G401 (cell line): ENCODE measurements around the gene MYOF. TPM values are rescaled to one million over a fixed set of nuclear protein-coding genes. Genes with fewer than 3 reads are reported as not detected.
"Not testable (repeated sequence)": the region's sequence is repeated elsewhere in the genome, so short reads cannot be mapped to it uniquely, and the experiment has no call there.

Experiments
- DNase-seq: peaks from one replicate; pipeline ENCODE4 v3.0.0-alpha.2; 2015; ENCODE audit warnings: low spot score
- in situ Hi-C: cut with HindIII; loops from 2 replicates; pipeline ENCODE4 v1.10.0; 2016; ENCODE audit warnings: low sequenced_read_pairs, mixed read lengths
- total RNA-seq: library from RNA; depleted of rRNA; stranded (reverse); fragments of >200 nt; shearing (Covaris generic); gene quantifications from 2 replicates; pipeline ENCODE4 v1.2.3, GENCODE V29; 2014

Gene MYOF
- total RNA-seq, 1 experiment from 2014 or later, result 72.7 TPM

DNA sequence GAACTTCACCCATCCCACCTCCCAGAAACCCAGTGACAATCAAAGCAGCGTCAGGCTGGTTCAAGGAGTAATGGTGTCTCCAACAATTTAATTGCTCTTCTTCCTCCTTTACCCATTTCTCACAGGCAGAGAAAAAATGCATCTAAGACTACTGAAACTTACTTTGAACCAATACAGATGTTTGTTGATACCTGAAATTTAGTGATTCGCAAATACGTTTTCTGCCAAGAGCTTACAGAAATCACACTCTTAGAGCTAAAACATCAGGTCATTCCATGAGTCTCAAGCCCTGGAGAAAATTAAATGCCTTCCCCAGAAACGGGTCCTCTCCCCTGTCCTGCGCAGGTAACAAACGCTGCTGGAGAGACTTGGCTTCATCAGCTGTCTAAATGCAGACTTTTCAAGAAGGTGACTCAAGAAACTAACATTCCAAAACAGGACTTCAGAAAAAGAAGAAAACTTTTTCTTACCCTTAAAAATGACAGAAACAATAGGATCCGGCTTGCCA is 443 bp downstream of the MYOF start:
- in situ Hi-C loops, result no loop called here
- no peak for DNase-seq

DNA sequence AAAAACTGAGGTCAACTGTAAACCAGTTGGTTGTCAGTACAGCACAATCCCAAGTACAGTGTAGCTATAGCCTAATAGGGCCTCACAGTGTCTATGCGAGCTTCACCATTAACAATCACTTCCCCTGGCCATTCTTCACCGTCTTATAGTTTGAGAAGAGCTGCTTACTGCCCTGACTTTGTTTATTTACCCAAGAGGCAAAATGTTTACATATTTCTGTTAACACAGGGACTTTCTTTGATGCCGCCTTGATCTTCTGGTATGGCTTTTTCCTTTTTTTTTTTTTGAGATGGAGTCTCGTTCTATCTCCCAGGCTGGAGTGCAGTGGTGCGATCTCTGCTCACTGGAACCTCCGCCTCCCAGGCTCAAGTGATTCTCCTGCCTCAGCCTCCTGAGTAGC is 3.3 kb downstream of the MYOF start:
- DNase-seq, result no peak
- in situ Hi-C loops, result no loop called here

DNA sequence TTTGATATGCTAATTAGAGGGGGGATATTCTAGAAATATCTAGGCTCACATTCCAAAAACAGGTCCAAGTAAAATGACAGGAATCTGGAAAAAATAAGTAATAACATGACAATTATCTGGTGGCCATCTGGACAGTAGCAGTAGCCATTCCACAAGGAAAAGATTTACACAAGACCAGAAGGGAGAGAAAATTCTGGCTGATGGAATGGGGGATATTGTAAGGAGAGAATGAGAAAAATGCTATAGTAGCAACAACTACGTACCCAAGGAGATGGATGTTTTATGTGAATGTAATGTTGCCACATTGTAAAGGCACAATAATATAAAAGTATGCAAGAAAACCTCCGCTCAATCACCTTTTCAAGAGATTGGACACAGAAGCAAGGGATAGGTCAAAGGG is 5.4 kb downstream of the MYOF start:
- in situ Hi-C loops, result no loop called here

DNA sequence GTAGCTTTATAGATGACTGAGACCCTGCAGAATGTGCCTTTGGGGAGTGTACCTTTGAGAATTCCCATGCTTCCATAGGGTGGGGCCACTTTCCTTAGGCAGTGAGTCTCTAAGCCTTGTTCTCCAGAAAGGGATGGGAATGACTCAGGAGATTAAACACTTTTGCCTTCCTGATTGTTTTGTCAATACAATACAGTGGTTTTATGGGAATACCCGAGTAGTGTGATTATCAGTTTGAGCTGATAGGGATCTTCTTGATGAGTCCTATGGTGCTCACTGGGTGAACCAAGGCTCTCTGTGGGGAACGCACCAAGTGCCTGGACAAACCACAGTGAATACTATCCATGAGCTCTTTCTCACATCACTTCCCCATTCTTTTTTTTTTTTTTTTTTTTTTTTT is 6.3 kb downstream of the MYOF start:
- DNase-seq, result no peak
- in situ Hi-C loops, result no loop called here

More for the DNA sequence above, 5.4 kb downstream of the MYOF start:
- no peak for DNase-seq

DNA sequence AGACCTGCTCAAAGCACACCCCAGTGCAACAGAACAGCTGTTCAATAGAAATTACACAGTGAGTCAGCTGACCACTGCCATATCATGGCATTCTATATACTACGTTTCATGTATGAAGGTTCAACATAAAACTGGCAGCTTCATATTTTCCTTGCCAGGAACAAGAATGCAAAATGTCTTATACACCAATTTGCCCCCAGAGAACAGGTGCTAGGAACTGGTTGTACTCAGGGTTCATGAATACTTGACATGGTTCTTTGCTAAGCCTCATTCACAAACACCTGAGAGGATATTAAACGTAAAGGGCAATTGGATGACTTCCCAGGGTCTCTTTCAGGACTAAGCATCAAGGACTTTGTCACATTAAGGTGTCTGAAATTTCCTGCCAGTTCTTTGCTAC is 6.9 kb downstream of the MYOF start:
- DNase-seq, result no peak
- in situ Hi-C loops, result no loop called here

DNA sequence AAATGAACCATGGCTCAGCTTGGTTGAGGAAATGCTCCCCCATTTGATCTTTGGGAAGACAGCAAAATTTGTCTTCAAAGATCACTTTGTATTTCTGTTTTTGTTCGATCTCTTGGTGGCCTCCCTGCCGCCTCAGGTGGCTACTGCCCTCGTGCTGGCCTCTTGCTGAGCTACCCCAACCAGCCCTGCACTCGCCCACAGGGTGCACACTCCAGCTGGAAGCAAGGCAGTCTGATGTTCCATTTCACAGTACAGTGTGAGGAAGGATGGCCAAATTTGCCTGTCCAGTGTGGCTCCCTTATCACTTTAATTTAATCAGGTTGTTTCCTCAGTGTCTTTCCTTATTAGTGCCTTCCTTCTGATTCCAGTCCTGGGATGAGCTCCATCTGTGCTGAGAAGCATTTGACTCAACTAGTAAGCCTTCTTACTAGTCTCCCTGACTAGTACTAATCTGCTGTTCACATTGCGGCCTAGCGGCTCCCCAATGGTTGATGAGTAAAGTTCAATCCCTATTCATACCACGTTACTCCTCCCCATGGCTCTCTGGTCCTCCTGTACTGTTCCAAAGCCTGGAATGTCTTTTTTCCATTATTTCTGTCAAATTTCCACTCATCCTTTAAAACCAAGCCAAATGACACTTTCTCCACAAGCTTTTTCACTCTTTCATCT is 8.2 kb downstream of the MYOF start:
- DNase-seq, result no peak

DNA sequence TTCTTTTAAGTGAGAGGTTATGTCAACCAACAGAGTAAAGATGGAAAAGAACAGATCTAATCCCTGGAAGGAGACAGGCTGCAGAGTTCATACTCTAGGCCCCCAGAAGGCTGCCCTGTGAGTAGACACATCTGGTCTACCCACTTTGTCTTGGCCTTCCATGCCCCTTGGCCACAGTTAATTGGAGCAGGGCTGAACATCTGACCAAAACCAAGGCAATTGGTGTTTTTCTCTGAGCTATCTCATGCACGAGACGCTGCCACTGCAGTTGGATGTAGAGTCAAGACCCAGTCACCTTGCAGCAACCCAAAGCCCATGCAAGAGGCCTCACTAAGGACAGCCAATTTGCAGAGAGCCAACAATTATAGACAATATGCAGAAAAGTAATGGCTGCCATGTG is 9.0 kb downstream of the MYOF start:
- DNase-seq, result no peak
- in situ Hi-C loops, result no loop called here

More for the DNA sequence above, 8.2 kb downstream of the MYOF start:
- in situ Hi-C loops, result no loop called here

DNA sequence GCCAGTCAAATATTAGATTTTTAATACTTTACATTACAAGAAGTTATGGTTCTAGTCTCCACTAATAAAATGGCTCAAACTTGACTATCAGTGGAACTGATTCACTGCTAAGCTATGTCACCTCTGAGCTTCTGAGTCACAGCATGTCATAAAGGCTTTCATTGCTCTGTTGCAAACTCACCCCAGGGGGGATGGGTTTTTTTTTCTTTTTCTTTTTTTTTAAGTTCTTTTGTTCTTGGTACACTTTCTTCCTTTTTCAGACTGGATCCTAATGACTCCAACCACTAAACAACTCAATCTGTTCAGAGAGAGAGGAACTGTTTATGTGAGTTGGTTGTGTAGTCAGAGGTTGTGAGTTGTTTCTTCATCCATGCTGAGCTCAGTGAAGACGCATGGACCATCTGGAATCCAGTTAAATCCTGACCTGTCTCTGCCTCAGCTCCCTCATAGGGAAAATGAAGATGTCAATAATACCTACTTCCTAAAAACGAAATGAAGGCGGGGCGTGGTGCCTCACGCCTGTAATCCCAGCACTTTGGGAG is 11.0 kb downstream of the MYOF start:
- in situ Hi-C loops, result no loop called here
- no peak for DNase-seq

DNA sequence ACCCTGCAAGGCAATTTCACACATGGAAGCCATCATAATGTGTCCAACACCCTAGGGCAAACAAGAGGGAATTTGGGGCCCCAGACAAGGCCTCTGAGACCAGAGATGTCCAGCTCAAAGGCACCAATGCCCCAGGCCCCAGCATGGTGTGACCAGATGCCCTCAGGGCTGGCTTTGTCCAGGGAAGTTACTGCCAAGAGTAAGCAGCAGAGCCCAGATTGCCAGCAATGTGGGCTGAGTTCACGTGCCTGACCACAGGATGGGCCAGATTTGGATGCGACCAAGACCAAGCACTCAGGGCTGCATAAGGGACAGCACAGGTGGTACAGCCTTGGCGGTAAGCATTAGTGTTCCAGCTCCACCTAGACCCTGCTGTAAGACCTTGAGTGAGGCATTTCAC is 12.7 kb downstream of the MYOF start:
- DNase-seq, result no peak
- in situ Hi-C loops, result no loop called here

DNA sequence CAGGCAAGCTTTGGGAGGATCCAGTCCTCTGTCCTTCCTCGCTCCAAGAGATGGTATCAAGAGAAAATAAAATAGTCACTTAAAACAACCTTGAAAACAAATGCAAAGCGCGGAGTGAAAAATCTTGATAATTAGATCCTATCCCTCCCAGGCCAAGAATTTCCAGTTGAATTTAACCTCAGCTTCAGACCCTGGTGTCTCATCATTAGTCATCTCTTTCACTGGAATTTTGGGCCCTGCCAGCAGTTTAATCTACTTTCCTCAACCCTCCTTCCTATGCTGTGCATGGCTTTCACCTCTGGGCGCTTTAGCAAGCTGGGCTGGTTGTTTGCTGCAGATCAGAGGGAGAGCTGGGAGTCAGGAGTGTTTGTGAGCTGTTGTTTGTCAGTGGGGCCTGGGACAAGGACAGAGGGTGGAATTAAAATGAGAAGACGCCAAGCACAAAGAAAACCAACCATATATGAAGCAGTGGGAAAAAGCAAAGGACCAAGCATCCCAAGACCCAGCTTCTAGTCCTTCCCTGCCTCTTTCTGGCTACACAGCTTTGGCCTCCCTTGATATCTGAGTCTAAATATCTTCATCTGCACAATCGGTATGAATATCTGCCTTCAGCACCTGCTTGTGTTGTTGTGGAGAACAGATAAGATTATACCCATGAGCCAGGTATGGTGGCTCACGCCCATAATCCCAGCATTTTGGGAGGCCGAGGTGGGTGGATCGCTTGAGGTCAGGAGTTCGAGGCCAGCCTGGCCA is 13.5 kb downstream of the MYOF start:
- in situ Hi-C loops, result no loop called here
- DNase-seq, result no peak

DNA sequence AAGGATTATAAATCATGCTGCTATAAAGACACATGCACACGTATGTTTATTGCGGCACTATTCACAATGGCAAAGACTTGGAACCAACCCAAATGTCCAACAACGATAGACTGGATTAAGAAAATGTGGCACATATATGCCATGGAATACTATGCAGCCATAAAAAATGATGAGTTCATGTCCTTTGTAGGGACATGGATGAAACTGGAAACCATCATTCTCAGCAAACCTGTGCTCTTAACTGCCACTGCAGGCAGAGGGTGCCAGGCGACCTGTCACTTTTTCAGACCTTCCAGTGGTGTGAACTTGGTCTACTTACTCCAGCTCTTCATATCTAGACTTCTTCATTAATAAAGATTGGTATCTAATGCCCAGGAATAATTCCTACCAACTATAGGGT is 14.5 kb downstream of the MYOF start:
- DNase-seq, in situ Hi-C loops: not testable (repeated sequence)

DNA sequence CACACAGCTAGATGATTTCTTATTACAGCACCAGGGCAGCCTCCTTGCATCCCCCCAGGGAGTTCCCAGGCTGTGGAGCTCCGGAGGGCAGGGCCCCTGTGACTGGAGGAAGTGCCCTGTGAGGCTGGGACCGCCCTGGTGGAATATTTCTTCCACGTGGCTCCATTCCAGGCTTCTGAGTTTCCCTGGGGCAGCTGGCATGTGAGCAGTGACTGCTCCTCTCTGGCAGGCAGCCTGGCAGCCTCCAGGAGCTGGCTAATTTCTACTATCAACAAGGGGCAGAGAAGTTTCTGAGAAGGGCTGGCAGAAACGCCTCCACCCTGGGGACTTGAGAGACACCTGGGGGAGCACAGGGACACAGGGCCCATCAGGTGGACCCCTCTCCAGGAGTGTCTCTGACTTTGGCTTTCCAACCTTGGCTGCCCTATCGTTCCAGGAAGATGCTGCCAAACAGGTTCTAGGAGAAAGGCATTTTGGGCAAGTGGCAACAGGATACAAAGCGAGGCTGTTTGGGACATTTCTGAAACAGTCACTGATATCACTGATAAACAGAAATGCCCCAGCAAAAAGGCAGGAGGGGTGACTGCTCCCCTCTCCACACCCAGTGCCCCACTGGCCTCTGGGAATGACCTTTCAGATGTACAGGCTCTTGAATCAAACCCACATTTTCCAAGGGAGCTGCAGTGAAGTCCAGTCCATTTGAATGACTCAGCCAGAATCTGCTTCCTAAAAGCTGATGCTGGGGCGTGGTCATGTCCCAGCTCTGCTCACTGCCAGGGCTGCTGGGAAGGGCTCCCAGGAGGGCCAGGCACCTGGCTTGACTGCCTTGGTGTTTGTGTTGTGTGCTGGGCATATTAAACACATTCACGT is 16.1 kb downstream of the MYOF start:
- DNase-seq, result peak; percentile 33
- in situ Hi-C loops, result no loop called here

DNA sequence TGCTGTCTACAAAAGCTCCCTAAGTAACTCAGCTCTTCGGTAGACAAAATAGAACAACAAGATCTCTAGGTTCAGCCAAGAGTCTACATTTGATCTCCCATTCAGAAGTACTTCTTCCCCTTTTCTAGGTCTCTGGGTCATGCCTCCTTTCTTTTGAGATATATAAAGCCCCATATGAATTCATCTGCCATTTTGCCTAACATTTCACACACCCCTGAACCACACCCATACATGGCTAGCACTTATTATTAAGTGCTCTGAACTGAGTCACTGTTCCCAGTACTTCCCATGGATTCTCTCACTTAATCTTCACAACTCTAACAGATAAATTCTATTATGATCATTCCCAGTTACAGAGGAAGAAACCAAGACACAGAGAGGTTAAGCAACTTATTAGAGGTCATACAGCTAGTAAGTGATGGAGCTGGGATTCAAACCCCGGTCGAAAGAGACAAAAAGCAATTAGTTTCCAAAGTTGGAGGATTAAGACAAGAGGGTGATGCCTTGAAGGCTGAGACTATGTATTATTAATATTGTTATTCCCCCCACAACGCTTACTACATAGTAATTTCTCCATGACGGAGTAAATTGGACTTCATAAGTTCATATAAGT is 17.3 kb downstream of the MYOF start:
- in situ Hi-C loops, result no loop called here
- DNase-seq, result no peak

DNA sequence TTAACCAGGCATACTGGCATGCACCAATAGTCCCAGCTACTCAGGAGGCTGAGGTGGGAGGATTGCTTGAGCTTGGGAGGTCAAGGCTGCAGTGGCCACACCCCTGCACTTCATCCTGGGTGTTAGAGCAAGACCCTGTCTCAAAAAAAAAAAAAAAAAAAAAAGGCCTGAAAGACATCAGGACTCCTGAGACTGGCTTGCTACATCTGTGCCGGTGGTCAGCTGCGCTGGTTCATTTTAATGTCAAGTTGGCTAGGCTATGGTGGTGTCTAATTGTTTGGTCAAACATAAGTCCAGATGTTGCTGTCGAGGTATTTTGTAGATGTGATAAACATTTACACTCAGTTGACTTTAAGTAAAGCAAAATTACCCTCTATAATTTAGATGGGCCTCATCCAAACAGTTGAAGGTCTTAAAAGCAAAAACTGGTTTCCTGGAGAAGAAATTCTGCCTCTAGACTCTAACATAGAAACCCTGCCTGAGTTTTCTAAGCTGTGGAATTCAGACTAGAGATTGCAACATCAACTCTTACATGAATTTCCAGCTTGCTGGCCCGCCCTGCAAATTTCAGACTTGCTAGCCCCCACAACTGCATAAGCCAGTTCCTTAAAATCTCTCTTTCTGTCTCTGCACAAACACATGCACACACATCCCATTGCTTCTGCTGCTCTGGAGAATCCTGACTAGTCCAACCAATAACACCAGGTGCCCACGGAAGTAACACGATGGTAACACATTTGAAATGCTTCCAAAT is 18.2 kb downstream of the MYOF start:
- in situ Hi-C loops, result no loop called here

DNA sequence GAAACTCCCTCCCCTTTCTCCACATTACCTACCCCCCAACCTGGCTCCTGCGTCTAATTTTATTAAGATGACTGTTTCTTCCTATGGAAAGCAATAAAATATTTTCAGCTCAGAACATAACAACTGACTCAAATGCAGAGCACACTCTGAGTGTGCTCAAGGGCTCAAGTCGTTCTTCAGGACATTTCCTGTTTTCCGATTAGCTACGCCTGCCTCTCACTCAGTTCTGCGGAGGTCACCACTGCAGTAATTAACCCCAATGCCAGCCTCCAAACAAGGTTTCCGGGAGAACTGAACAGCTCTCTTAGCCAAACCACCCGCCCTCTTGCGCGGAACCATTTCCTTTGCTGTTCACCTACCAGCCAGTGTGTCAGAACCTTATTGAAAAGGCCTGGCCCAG is 19.3 kb downstream of the MYOF start:
- in situ Hi-C loops, result no loop called here
- DNase-seq, result no peak

More for the DNA sequence above, 18.2 kb downstream of the MYOF start:
- DNase-seq, result no peak

DNA sequence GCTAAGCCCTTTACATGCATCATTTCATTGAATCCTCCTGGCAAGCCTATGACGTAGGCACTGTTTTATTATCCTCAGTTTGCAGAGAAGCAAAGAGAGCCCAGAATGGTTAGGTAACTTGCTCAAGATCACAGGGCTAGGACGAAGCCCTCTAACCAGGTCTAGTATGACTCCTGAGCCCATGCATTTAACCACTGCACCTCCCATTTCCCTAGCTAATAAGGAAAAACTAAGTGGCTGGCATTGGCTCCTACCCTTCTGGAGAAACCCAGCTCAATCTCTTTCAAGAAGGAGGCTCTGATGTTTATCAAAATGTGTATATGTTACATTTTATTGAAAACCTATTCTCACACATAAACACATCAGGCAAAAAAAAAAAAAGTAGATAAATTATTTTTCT is 19.8 kb downstream of the MYOF start:
- in situ Hi-C loops, result no loop called here
- no peak for DNase-seq

DNA sequence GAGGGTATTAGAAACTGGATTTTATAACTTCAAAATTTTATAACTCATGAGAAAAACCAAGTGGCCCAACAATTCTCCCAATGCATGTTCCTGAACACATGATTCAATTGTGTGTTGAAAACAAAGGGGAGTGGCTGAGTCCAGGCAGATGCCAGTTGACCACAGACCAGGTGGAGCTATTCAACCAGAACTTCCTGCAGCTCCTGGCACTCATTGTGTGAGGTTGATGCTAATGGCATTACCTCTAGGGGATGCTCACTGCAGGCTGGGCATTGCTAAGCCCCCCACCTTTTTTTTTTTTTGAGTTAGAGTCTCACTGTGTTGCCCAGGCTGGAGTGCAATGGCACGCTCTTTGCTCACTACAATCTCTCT is 20.3 kb downstream of the MYOF start:
- in situ Hi-C loops, result no loop called here

DNA sequence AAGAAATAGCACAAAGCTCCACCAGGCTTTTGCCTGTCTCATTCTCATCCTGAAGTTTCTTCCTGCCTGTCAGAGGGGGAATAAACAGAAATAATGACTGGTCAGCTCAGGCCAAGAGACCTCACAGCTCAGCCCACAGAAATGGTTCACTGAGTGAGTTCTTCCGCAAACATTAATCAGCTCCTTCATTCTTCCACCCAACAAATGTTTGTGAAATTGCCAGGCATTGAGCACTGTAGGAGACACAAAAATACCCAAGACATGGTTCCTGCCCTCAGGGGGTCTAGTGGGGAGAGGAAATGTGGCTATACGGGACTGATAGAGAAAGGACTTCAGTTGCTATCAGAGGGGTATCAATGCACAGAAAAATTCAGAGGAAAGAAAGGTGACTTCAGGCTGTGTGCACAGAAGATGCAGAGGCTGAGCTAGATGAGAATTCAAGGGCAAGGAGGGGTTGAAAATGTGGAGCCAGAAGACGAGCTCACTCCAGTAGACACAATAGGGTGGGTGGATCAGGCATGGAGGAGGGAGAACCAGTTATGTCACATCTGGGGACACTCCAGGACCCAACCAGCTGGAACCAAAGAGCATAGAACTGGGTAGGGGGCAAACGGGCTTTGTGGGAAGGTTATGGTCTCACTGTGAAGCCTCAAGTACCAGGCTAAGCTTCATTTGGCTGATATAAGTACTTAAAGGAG is 20.9 kb downstream of the MYOF start:
- no peak for DNase-seq
- in situ Hi-C loops, result no loop called here

More for the DNA sequence above, 20.3 kb downstream of the MYOF start:
- no peak for DNase-seq
